Activated CD4-positive, CD25-positive, alpha-beta regulatory T cell treated with anti-CD3 and anti-CD28 coated beads, Interleukin-2, amount 50 U/mL, for 72 hours (primary cell): ENCODE measurements around the gene TRIM74.
A peak's percentile ranks its signal among the peaks of the same experiment; 100 is the strongest.
"Not testable (repeated sequence)": the region's sequence is repeated elsewhere in the genome, so short reads cannot be mapped to it uniquely, and the experiment has no call there.

Experiments
- DNase-seq: peaks from one replicate; pipeline ENCODE4 v3.0.0; 2021

The TRIM74 gene

GRCh38 chr7:72954563-72955198, 14.6 kb downstream of the TRIM74 start:
- DNase-seq: not testable (repeated sequence)

DNA sequence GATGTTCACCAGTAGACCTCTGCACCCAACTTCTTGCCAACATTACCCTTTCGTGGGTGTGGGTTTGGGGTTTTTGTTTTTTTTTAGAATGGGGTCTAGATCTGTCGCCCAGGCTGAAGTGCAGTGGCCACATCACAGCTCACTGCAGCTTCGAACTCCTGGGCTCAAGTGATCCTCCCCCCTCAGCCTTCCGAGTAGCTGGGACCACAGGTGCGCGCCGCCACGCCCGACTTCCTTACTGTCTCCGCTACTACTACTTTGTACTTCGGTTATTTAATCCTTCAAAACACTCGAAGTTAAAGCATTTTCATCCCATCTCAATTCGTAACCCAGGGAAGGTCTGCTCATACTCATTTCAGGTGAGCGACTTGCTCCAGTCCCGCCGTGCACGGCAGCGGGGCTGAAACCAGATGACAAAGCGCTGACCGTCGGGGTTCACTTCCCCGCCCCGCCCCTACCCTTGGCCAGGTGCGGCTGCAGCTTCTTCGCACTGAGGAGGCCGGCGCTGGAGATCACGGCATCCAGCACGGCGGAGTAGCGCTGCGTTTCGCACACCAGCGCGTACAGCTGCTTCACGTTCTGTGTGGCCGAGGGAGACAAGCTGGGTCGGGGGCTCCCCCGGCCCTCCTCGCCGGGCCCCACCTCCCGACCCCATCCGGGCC, 15.2 kb downstream of the TRIM74 start:
- not testable (repeated sequence) for DNase-seq

DNA sequence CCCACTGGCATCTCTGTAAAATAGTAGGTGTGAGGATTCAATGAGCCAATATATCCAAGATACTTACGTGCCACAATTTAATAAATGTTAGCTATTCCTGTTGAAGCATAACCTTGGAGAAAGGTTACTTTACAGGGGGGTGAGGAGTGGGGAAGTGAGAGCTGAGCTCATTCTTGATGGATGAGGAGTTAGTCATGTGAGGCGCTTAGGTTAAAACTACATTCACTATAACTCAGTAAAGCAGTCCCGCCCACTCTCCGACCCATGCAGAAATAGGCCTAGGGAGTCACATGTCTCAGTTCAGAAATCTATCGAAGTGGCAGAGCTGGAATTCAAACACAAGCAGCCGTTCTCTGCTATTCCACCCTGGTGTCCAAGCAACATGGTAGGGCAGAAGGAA, 18.8 kb downstream of the TRIM74 start:
- DNase-seq: not testable (repeated sequence)

DNA sequence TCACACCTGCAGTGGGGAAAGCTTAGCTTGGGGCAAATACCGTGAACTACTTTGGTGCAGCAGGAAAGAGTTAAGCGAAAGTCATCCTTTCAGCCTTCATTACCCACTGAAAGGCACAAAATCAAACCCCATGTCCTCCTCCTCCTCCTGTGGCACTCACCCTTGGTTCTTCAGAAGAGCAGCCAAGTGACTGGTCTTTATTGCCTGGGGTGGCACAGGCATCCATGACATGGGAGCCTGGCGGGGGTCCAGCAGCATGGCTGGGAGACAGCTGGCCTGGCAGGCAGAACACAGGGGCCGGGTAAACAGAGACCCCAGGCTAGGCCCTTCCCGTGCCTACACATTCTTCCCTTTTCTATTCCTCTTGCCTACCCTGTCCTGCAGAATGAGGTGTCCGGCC, 19.6 kb downstream of the TRIM74 start:
- DNase-seq: not testable (repeated sequence)

- not testable (repeated sequence) for DNase-seq
Measured at GRCh38 chr7:72949276-72949675, 20.0 kb downstream of the TRIM74 start.

- DNase-seq: not testable (repeated sequence)
Measured at GRCh38 chr7:72948714-72949113, 20.6 kb downstream of the TRIM74 start.

DNA sequence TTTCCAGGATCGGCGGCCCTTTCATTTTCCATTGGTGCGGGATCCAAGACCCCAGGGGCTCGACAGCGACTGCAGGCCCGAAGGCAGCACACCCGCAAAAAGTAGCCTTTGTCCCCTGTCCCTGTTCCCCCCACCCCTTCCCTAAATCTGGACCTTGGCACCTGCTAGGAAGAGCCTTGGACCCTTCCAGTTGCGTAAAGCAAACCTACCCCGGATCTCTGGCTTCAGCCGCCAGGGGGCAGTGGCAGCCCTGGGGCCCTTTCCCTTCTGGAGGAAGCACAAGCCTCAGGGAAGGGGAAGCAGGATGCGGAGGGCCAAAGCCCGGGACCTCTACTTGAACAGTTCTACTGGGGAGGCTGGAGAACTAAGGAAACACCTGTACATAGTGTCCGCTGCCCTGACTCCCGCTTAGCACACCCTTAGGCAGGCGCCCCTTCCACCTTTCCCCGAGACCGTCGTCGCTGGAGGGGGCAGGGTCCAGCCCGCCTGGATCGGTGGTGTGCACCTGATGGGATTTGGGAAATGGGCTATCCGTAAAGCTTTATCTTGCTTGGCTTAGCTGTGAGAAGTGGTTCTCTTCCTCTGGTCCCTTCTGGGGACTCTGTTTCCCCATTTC, 23.0 kb downstream of the TRIM74 start:
- not testable (repeated sequence) for DNase-seq

GRCh38 chr7:72945597-72945996, 23.7 kb downstream of the TRIM74 start:
- DNase-seq: not testable (repeated sequence)

GRCh38 chr7:72944937-72945336, 24.3 kb downstream of the TRIM74 start:
- DNase-seq: not testable (repeated sequence)

GRCh38 chr7:72942956-72943355, 26.3 kb downstream of the TRIM74 start:
- not testable (repeated sequence) for DNase-seq

GRCh38 chr7:72942022-72942705, 27.1 kb downstream of the TRIM74 start:
- DNase-seq: not testable (repeated sequence)

DNA sequence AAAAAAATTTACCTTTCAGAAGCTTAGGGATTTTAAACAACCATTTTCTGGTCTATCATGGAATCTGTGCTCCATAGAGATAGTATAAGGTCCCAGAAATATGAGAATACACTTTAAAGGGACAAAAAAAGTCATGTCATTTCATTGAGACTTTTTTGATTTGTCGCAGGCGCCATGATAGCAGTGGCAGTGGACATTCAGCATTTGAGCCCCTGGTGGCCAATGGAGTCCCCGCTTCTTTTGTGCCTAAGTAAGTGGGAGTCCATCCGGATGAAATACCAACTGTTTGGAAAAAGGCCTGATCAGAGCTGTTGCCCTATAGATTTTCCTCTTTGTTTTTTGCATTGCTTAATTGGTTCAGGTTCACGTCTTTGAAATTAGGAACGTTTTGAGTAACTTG, 41.0 kb downstream of the TRIM74 start:
- DNase-seq: not testable (repeated sequence)

- DNase-seq: not testable (repeated sequence)
Measured at GRCh38 chr7:72927791-72928190, 41.5 kb downstream of the TRIM74 start.

DNA sequence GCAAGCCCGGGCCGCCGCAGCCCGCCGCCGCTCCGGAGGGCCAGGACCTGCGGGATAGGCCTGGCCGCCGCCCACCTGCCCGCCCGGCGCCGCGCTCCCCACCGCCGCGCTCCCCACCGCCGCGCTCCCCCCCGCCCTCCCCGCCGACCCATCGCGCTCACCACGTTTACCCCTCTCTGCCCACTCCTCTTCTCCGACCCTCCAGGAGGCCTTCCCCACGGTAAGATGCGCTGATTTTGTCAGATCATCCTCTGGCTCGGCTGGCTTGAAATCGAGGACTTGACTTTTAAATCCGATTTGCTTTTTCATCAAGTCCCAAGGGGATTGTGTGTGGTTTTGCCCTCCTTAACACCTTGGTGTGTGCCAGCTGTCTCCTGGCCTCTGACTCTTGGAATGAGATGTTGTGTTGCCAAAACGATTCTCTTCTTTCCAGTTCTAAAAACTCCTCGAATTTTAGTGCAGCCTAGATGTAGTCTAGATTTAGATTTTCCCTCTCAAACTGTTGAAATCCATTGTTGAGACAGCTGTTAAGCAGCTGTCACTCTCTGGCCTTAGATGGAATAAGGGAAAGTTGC, 43.6 kb downstream of the TRIM74 start:
- no peak for DNase-seq

DNA sequence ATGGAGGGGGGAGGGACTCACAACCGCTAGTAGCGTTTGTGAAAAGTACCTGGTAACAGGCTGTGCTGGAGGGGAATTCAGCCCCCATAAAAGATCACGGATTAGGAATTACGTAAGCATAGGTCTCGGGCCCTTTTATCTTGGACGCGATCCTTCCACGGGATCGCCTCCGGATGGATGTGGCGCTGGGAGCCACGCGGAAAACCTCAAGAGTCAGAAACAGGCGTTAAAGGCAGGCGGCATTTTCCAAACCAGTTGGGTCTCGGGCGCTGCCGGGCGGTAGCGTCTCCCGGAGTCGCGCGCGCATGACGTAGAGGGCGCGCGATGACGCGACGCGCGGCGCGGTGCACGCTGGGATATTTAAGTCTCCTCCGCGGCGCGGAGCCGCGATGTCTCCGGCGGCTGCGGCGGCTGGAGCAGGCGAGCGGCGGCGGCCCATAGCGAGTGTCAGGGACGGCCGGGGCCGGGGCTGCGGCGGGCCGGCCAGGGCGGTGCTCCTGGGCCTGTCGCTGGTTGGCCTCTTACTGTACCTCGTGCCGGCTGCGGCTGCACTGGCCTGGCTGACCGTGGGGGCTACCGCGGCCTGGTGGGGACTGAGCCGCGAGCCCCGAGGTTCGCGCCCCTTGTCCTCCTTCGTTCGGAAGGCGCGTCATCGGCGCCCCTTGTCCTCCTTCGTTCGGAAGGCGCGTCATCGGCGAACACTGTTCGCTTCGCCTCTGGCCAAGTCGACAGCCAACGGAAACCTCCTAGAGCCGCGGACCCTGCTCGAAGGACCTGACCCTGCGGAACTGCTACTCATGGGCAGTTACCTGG, 44.3 kb downstream of the TRIM74 start, which contains the start of gene POM121:
Gene POM121 (plus strand): TSS at position 363 of the 813 bp plus-strand sequence. CDS start 27 bp downstream, at position 390.
- peak; percentile 85 for DNase-seq

DNA sequence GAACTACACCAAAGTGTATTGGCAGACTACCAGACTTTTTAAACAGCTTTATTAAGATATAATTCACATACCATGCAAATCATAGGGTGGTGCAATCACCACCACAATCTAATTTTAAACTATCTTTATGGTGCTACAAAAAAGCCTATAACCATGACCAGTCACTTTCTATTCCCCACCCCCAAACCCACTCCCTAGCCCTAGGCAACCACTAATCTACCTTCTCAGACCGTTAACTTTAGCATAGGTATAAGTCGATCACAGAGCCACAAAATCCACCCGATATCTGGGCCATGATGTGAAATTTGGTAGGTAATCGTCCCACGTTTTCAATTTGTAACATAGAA, 44.9 kb downstream of the TRIM74 start:
- DNase-seq: no peak

GRCh38 chr7:72919256-72919775, 50.0 kb downstream of the TRIM74 start:
- DNase-seq: no peak

DNA sequence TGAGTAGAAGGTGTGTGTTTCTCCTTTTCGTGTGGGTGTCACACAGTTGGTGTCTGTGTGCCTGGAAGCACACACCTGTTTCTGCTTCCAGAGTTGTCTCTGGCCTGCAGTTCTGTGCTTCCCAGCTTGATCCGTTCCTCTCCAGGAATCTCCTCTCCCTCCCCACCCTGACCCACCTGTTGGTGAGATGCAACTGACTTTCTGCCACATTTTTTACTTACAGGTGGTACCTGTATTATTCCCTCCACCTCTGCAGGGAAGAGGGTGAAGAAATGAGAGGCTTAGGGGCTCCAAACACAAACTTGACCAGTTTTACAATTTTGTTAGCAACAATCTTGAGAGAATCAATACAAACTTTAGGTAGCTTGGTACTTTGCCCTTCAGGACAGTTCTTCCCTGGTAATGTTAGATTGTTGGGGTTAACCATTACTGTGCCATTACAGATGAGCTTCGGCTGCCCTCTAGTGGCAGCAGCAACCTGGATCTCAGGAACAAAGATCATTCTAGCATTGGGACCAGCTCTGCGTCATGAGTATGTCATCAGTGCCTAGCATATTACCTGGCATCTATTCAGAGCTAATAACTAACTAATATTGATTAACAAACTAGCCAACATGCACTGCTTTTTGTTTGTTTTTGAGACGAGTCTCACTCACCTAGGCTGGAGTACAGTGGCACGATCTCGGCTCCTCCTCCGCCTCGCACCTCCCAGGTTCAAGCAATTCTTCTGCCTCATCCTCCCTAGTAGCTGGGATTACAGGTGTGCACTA, 54.3 kb downstream of the TRIM74 start:
- DNase-seq: peak; percentile 53

GRCh38 chr7:72913750-72914149, 55.5 kb downstream of the TRIM74 start:
- DNase-seq: not testable (repeated sequence)

GRCh38 chr7:72911395-72911794, 57.9 kb downstream of the TRIM74 start:
- not testable (repeated sequence) for DNase-seq
